ENCODE data around the gene AGPAT1. TPM values are rescaled to one million over a fixed set of nuclear protein-coding genes. Genes with fewer than 3 reads are reported as not detected.

AGPAT1 gene
- total RNA-seq, 1 experiment from 2014 or later = 51.3 TPM

DNA sequence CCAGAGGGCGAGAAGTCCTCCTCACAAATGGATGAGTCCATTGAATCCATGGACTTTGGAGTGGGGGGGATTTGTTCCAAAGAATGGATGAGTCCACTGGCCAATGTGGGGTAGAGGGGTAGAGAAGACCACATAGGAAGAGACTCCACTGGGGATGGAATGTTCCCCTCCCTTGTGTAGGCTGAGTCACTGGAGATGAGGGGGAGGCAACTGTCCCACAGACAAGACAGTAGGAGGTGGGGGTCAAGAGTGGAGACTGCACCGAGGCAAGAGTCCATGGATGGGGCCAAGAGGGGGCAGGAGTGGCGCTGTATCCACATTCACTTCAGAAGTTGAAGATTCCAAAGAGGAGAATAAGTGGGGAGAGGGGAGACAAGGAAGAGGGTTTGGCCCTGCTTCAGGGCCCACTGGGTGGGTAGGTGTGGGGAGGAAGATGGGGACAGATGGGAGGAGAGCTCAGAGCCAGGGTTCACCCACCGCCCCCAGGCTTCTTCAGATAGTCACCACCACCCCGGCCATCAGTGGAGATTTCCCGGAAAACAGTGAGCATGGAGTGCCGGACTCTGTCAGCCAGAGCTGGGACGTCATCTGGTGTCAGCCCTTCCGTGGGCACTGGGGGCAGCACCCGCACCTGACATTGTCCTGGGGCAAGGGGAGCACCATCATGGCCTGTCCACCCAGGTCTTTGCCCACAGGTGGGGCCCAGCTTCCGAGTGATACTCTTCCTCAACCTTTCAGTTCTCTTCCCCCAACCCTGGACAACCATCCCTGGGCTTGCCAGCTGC is 6.9 kb downstream of the AGPAT1 start:
- DNase-seq (ENCODE audit: low spot score) = no peak

DNA sequence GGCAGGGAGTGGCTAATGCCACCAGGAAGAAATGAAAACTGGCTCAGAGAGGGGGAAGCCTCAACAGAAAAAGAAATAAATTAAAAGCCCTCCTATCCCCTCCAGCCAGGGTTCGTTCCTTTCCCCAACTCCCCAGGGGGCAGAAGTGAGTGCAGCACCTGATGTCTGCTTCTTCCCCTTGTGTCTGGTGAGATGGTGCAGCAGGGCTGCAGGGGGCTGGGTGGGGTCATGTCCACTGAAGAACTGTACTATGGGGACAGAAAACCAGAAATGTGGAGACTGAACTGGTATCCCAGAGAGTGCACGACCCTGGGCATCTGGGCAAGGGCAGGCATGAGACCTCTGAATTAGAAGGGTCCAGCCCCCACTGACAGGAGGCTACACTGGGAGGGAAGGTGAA is 7.5 kb downstream of the AGPAT1 start:
- no peak for DNase-seq (ENCODE audit: low spot score)

DNA sequence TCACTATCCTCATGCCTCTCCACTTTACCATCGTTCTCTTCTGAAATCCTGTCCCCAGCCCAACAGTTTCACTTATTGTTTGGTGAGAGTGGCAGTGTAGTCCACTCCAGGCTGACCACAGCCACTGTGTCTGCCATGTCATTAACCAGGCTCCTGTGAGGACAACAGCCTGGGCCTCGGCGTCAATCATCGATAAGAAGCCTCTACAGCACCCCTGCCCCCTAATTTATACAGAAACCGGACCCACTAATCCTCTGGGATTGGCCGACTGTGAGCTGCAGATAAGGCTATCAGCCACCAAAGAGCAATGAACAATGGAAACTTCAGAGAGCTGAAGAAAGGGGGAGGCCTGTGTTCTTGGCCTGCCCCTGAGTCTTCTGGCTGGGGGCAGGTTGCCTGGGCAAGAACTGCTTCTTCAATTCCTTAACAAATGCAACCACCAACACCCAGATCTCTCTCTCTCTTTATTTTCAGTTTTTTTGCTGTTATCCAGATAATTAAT is 8.1 kb downstream of the AGPAT1 start:
- no peak for DNase-seq (ENCODE audit: low spot score)

DNA sequence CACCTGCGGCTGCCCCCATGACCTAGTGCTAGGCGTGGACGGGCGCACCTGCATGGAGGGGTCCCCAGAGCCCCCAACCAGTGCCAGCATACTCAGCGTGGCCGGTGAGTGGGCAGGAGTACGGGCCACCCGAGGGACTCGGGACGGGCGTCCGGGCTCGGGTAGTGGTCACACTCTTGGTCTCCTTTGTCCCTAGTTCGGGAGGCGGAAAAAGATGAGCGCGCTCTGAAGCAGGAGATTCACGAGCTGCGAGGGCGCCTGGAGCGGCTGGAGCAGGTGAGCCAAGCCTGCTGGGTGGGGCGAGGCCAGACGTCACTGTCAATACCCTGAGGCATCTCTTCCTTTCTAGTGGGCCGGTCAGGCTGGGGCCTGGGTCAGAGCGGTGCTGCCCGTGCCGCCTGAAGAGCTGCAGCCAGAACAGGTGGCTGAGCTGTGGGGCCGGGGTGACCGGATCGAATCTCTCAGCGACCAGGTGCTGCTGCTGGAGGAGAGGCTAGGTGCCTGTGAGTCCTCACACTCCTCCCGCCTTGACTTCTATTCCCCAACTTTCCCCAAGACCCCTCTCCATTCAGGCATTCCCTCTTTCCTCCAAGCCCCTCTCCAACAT is 8.6 kb downstream of the AGPAT1 start:
- no peak for DNase-seq (ENCODE audit: low spot score)

DNA sequence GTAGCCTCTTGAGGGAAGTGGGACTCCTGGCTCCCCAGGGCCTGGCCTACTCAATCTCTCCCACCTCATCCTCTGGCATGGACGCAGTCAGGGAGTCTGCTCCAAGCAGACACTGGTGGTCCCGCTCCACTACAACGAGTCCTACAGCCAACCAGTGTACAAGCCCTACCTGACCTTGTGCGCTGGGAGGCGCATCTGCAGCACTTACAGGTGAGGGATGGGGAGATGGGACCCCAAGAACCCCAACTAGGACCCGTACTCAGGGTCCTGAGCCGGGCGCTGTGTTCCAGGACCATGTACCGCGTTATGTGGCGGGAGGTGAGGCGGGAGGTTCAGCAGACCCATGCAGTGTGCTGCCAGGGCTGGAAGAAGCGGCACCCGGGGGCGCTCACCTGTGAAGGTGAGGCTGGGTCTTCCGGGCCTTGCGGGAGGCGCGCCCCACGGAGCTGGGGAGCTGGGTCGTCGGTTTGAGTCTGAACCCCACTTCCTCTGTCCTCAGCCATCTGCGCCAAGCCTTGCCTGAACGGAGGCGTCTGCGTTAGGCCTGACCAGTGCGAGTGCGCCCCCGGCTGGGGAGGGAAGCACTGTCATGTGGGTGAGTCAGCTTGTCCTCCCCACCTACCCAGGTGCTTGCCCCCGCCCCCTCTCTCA is 9.3 kb downstream of the AGPAT1 start:
- no peak for DNase-seq (ENCODE audit: low spot score)

DNA sequence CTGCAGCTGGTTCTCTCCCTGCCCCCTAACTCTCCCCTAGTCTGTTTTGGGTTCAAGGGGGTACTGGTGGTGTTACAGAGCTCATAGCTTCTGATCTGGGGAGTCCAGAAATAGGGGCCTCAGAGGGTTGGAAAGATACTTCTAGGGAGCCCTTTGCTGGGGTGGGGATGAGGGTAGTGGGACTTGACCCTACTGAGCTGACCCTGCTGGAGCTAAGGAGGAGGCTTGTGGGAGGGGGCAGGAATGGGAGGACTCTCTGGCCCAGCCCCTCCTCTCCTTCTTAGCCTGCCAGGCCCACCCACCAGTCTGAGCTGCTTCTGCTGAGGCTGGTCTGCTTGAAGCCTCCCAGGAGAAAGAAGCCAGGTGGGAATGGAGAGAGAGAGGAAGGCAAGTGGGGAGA is 11.6 kb downstream of the AGPAT1 start, which contains the start of gene EGFL8:
EGFL8 (plus strand) TSS at position 301 of the 400 bp plus-strand sequence. CDS start 1,571 bp downstream, outside the sequence.
- no peak for DNase-seq (ENCODE audit: low spot score)

DNA sequence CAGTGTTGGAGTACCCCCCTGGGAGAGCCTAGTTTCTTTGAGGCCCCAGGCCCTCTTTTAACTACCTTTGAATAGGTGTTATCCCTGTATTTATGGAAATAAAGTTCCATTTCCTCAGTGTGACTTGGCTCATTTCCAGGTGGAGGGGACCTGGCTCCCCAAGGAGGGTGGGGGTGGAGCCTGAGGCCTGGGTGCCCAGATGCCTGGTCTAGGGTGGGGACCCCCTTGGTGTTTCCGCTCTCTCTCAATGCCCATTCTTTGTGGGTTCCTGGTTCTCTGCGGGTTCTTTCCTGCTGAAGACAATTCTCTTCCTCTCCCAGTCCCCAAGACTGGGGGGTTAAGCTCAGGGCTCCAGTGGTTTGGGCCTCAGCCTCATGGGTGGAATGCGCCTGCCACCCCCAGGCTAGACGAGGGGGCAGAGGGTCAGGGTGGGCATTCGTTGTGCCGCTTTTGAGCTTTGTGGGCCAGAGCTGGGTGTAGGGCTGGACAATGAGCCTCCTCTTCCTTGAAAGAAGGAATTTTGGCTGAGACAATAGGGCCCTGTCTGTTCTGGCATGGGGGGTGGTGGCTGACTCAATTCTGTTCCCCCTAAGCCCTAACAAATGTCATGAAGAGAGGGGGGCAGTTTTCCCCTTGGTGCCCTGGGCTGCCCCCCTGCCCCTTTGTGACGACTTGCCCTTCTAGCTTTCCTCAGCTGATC is 12.2 kb downstream of the AGPAT1 start:
- no peak for DNase-seq (ENCODE audit: low spot score)

DNA sequence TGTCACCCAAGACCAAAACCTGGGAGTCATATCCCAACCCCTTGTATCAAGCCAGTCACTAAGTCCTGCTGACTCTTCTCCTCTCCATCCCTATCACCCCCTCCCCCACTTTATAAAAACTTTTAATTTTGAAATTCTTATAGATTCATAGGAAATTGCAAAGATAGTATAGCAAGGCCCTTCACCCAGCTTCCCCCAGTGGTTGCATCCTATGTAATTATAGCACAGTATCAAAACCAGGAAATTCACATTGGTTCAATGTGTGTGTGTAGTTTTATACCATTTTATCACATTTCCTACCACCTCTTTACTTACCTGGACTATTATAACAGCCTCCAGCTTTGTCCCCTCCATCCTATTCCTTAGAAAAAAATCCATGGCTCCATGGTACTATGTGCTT is 17.8 kb downstream of the AGPAT1 start:
- no peak for DNase-seq (ENCODE audit: low spot score)

DNA sequence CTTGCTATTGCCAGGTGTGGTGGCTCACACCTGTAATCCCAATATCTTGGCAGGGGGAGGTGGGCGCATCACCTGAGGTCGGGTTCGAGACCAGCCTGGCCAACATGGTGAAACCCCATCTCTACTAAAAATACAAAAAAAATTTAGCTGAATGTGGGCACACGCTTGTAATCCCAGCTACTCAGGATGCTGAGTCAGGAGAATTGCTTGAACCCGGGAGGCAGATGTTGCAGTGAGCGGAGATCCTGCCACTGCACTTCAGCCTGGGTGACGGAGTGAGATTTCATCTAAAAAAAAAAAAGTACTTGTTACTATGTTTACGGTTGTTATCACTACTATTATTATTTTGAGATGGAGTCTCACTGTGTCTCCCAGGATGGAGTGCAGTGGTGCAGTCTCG is 19.0 kb downstream of the AGPAT1 start:
- no peak for DNase-seq (ENCODE audit: low spot score)

DNA sequence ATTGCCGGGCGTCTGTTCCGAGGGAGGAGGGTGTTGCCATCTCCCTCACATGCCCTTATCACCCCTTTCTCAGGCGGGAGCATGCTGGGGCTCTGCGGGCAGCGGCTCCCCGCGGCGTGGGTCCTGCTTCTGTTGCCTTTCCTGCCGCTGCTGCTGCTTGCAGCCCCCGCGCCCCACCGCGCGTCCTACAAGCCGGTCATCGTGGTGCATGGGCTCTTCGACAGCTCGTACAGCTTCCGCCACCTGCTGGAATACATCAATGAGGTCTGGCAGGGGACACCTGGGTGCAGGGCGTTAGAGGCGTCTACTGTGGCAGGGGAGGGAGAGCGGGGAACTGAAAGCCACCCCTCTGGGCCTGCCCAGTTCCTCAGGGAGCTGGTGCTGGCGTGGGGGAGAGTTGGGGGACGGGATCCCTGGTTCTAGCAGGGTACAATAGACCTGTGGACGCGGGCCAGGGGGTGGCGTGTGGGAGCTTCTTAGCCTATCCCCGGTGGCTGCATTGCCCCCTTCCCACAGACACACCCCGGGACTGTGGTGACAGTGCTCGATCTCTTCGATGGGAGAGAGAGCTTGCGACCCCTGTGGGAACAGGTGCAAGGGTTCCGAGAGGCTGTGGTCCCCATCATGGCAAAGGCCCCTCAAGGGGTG is 21.2 kb downstream of the AGPAT1 start:
- DNase-seq (ENCODE audit: low spot score) = peak; percentile 76

DNA sequence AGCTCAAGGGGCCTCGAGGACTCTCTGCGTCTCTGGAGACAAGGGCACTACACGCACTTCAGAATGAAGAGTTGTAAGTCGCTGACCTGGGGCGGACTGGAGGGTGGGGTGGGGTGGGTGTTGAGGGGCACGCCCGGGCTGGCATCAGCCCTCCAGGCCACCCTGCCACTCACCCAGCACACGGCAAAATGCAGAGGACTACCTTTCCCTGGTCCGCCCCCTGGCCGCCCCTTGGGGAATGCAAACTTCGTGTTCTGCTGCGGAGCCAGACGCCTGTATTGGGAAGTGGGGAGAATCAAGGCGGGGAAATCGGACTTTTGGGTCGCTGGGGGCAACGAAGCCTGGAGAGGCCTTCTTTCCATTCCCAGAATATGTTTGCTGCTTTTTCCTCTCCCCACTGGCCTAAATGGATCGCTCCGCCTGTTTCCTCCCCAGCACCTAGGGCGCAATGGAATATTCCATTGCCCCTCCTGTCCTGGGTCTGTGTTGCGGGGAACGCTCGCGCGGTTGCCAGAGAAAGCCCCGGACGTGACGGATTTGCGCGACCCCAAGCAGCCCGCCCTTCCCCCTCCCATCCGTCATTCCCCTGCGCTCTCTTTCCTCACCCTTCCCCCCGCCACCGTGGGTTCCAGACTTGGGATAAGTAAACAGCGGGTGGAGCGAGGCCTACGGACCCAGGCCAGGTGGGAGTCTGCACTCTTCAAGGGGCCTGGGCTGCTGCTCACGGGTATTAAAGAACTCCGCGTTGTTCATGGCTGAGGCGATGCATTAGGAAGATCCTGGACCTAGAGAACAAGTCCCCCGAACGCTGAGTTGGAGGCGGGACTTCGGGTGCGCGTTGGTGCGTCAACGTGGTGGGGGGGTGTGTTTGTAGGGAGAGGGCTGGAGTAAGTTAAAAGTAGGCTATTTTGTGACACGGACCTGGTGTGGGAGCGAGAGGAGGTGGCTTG is 22.0 kb downstream of the AGPAT1 start, which contains the start of gene PPT2:
PPT2 (plus strand) TSS at position 578 of the 950 bp plus-strand sequence. CDS start 454 bp downstream, outside the sequence.
- peak; percentile 90 for DNase-seq (ENCODE audit: low spot score)

DNA sequence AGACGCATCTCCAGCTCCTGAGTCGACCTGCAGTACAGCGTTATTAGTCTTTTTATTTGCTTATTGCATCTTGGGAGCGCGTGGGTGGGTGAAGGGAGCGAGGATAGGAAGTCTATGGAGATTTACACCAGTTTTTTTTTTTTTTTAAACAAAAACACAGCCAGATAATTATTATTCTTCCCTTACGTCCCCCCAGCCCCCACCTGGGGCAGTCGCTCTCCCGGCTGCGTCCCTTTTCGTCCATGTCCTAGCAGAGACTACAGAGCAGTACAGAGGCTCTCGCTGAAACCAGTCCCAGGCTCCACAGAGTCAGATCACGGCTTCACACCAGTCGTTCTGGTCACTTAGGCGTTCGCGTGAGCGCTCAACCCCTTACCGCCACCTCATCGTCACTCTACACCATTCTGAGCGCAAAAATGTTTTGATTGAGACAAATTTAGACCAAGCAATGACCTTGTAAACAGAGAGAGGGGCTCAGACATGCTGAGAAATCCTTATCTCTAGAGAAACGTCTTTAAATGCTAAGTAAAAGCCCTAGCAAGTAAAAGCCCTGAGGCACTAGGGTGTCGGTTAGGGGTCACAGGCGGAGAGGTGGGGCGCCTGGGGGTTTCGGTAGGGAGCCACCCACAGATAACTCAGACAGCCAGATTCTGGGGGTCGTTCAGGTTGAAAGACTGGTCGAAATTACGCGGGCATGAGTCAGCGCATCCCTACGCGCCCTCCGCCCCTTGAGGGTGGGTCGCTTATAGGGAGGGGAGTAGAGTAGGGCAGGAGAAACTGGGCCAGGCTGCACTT is 22.9 kb downstream of the AGPAT1 start:
- DNase-seq (ENCODE audit: low spot score) = peak; percentile 32

DNA sequence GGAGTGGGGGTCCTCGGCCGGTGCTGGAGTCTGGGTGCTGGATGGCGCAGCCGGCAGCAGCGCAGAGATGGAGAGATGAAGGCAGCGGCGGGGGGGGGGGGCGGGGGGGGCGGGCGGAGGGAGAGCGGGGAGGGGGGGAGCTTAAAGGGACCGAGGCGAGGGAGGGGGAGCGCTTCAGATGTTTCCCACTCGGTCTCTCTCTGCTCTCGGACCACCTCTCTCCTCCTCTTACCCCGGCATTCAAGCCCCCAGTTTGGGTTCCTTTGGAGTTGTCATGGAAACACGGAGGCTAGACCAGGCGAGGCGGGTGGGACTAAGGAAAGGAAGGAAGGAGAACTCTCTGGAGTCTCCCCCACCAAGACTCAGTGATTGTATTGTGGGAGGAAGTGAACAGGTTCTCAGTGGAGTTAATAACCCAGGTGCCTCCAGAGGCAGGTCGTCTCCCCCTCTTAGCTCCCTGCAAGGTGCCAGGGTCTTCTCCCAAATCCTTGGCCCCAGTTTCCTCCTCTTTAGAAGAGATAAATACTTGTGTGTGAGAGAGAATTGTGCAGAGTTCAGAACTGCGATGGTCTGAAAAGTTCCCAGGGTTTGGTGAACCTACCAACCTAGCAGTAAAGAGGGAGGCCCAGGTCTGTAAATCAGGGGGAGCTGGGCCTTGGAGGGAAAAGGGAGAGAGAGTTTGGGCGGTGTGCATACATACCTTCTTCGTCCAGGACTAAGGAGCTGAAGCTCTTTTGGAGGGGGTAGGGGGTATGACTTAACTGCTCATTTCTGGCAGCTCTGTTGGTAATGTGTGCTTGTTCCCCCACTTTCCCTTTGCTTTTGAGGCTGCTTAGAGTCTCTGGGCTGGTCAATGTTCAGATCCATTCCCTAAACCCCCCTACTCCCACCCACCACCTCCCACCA is 23.8 kb downstream of the AGPAT1 start, which contains the start of gene PRRT1:
PRRT1 (minus strand) TSS at position 77 of the 906 bp plus-strand sequence. CDS start 112 bp downstream, outside the sequence.
- DNase-seq (ENCODE audit: low spot score) = no peak

DNA sequence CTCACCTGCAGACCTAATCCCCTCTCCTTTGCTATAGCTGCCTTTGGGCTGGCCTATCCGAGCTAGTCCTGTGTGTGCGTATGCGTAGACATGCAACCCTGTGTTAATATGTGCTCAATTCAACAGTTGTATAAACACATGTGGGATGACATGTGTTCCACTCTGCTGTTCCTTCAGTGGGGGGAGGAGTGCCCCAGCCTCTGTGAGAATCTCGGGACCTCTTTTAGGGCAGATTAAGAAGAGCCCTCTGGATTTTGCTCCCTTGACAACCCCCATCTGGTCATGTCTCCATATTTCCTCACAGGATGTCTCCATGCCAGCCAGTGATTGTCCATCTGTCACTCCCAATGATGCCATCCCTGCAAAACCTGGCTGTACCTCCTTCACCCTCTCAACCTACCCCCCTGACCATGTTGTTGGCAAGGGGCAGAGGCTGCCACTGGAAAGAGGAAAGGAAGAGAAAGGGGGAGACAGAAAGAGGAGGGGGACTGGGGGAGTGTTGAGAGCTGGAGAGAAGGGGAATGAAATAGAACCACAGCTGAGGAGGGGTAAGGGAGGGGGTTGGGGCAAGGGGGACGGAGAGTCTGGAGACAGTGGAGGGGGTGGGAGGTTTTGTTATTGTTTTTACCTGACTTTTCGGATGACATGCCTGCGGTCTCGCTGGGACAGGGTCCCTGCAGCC is 24.6 kb downstream of the AGPAT1 start:
- DNase-seq (ENCODE audit: low spot score) = no peak

DNA sequence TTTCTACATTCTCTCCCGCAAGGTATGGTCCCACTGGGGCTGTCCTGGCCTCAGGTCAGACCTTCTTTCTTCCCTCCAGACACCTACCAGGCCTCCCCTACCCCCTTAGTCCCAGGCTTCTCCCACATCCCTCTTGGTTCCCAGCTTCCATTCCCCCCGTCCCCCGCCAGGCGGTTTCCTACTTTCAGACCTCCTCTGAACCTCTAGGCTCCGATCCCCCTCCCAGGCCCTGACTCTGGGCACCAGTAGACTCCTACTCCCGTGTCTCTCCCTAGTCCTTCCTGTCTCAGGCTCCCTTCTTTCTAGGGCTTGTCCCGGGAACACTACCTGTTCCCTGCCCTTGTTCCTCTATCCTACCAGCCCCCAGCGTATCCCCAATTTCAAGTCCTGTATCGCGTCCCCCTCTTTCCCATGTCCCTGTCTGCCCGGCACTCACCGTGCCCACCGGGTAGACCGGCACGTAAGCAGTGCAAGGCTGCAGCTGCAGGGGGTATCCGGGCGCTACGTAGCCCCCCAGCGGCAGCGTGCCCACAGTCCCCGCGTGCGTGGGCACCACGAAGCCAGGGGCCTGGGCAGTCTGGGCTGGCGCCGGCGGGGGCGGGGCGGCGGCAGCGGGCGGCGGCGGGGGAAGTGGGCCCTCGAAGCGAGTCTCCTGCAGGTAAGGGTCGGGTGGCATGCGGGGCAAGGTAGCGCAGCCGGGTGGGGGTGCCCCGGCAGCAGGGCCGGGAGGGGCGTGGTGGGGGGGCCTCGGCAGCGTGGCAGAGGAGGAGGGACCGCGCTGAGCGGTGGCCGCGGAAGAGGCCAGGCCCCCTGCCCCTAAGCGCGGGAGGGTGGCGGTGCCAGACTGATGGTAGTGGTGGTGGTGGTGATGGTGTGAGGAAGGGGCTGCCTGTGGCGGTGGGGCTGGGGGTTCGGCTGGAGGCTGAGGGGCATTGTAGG is 25.7 kb downstream of the AGPAT1 start:
- no peak for DNase-seq (ENCODE audit: low spot score)

DNA sequence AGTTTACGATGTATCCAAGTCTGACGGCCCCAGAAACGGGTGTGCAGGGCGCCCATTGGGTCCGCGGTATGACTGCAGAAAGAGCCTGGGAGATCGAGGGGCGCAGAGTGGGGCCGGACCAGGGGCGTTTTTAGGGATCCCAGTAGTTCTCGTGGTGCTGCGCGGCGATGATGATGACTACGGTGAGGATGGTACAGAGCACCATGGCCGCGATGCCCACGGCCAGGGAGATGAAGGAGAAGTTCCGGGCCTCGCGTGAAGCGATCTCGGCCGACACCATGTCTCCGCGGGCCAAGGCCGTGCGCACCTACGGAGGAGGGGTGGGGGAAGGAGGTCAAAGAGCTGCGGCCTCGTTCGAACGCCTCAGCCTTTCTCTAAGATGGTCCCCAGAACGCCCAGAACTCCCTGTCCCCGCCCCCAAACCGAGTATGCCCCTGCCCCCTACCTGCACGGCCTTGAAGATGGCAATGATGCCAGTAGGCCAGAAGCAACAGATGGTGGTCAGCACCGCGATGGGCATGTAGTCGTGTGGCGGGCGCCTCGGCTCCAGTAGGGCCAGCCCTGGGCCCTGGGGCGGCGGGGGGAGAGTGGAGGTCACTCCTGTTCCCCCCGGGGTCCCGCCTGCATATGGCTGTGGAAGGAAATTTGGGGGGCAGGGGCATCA is 26.7 kb downstream of the AGPAT1 start:
- DNase-seq (ENCODE audit: low spot score) = no peak

All from H4 (cell line).